ENCODE results near the gene EYA4.

The EYA4 gene

GRCh38 chr6:133410638-133411435, 169.7 kb downstream of the EYA4 start:
- H3K9me3 ChIP-seq = no peaks in the 10 kb centered on the region
- H3K4me1 ChIP-seq = peaks cover 32% of the 10 kb centered on the region
- H3K36me3 ChIP-seq = no peaks in the 10 kb centered on the region
- H3K27me3 ChIP-seq = no peaks in the 10 kb centered on the region
- no peak overlapping the region for H3K4me3 ChIP-seq (ENCODE audit: low read depth, low read length)
- no peak for TF ChIP-seq CTCF (IDR thresholded peaks at IDR 0.05; ENCODE audit: low read depth, low read length)
- no peak for DNase-seq

GRCh38 chr6:133411757-133412156, 170.6 kb downstream of the EYA4 start:
- Histone ChIP-seq H3K4me1 (peaks cover 39% of the 10 kb centered on the region), H3K9me3 (no peaks in the 10 kb centered on the region), H3K36me3 (no peaks in the 10 kb centered on the region), H3K4me3 (ENCODE audit: low read depth, low read length) (no peak overlapping the region), H3K27me3 (no peaks in the 10 kb centered on the region)
- no peak for DNase-seq
- TF ChIP-seq CTCF (IDR thresholded peaks at IDR 0.05; ENCODE audit: low read depth, low read length) = no peak

- Histone ChIP-seq H3K27me3 (no peaks in the 10 kb centered on the region), H3K36me3 (no peaks in the 10 kb centered on the region), H3K9me3 (no peaks in the 10 kb centered on the region), H3K4me1 (peaks cover 46% of the 10 kb centered on the region), H3K4me3 (ENCODE audit: low read depth, low read length) (no peak overlapping the region)
- no peak for DNase-seq
- no peak for TF ChIP-seq CTCF (IDR thresholded peaks at IDR 0.05; ENCODE audit: low read depth, low read length)
Measured at GRCh38 chr6:133415262-133415661, 174.1 kb downstream of the EYA4 start.

- Histone ChIP-seq H3K27me3 (no peaks in the 10 kb centered on the region), H3K9me3 (no peaks in the 10 kb centered on the region), H3K4me3 (ENCODE audit: low read depth, low read length) (no peak overlapping the region), H3K4me1 (peaks cover 46% of the 10 kb centered on the region), H3K36me3 (no peaks in the 10 kb centered on the region)
- no peak for DNase-seq
- no peak for TF ChIP-seq CTCF (IDR thresholded peaks at IDR 0.05; ENCODE audit: low read depth, low read length)
Measured at GRCh38 chr6:133418108-133418507, 177.0 kb downstream of the EYA4 start.

- H3K9me3 ChIP-seq = no peaks in the 10 kb centered on the region
- no peak overlapping the region for H3K4me3 ChIP-seq (ENCODE audit: low read depth, low read length)
Measured at GRCh38 chr6:133423242-133423641, 182.1 kb downstream of the EYA4 start.

More at GRCh38 chr6:133423242-133423641, 182.1 kb downstream of the EYA4 start:
- H3K36me3 ChIP-seq = no peaks in the 10 kb centered on the region
- DNase-seq = no peak
- H3K27me3 ChIP-seq = no peaks in the 10 kb centered on the region
- no peak for TF ChIP-seq CTCF (IDR thresholded peaks at IDR 0.05; ENCODE audit: low read depth, low read length)
- peaks cover 28% of the 10 kb centered on the region for H3K4me1 ChIP-seq
